ENCODE results near the gene PPBP.

PPBP gene, protein sequence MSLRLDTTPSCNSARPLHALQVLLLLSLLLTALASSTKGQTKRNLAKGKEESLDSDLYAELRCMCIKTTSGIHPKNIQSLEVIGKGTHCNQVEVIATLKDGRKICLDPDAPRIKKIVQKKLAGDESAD

DNA sequence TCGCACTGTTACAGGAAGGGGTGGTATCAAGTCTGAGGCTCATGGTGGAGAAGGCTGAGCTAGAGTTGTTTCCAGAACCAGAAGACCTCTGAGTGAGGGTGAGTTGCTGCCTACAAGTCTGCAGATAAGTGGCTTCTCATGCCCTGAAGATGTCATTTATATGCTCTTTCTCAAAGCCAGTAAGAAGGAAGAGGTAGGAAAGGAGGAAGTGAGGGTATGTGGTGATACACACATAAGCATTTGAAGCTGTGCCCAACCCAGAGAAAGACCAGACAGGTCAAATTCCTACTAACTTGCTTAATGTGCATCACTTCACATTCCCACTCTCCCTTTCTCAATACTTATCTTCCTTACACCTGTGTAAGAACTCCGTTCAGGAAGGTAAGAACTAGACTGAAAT is at the start of gene PPBP:
TSS of gene PPBP (minus strand) at position 130 of the 400 bp plus-strand sequence. CDS start at position 43, 87 bp downstream.
- TF ChIP-seq, protein P1, sequence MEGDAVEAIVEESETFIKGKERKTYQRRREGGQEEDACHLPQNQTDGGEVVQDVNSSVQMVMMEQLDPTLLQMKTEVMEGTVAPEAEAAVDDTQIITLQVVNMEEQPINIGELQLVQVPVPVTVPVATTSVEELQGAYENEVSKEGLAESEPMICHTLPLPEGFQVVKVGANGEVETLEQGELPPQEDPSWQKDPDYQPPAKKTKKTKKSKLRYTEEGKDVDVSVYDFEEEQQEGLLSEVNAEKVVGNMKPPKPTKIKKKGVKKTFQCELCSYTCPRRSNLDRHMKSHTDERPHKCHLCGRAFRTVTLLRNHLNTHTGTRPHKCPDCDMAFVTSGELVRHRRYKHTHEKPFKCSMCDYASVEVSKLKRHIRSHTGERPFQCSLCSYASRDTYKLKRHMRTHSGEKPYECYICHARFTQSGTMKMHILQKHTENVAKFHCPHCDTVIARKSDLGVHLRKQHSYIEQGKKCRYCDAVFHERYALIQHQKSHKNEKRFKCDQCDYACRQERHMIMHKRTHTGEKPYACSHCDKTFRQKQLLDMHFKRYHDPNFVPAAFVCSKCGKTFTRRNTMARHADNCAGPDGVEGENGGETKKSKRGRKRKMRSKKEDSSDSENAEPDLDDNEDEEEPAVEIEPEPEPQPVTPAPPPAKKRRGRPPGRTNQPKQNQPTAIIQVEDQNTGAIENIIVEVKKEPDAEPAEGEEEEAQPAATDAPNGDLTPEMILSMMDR (conservative IDR thresholded peaks at IDR 0.05), result no peak
- H3K27ac ChIP-seq, result no peak within 1 kb of the TSS

- TF ChIP-seq, protein P1 (conservative IDR thresholded peaks at IDR 0.05), result no peak
- no peak overlapping the region; the same call in 1 of the 2 replicates for H3K27ac ChIP-seq
These were observed 49.3 kb upstream of the PPBP start for GRCh38 chr4:74037076-74037955.

GRCh38 chr4:74033739-74034138 is 45.7 kb upstream of the PPBP start:
- TF ChIP-seq, protein P1 (conservative IDR thresholded peaks at IDR 0.05), result no peak
- no peak overlapping the region for H3K27ac ChIP-seq

DNA sequence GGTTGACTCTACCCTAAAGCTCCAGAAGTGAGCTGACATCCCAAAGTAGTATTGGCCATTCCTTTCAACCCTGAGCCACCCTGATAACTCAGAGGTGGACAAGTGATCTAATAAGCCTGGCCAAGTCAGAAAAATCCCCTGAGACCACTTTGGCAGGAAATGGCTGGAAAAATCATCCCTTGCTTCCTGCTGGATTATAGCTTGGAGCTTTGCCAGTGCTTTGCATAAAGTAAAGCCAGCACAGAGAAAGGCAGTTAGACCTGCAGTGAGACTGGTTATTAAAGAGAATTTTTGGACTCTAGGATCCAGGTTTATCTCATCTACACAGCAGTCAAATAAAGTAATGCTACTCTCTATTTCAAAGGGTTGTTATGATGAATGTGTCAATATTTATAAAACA is 44.1 kb upstream of the PPBP start:
- TF ChIP-seq, protein P1 (conservative IDR thresholded peaks at IDR 0.05), result no peak

GRCh38 chr4:74031576-74031975 is 43.6 kb upstream of the PPBP start:
- H3K27ac ChIP-seq, result no peak overlapping the region
- TF ChIP-seq, protein P1 (conservative IDR thresholded peaks at IDR 0.05), result no peak

More for the DNA sequence above, 44.1 kb upstream of the PPBP start:
- H3K27ac ChIP-seq, result no peak overlapping the region

- TF ChIP-seq, protein P1 (conservative IDR thresholded peaks at IDR 0.05), result no peak
- H3K27ac ChIP-seq, result no peak overlapping the region
These were observed 42.3 kb upstream of the PPBP start for GRCh38 chr4:74030285-74030684.

GRCh38 chr4:74028504-74028903 is 40.5 kb upstream of the PPBP start:
- TF ChIP-seq, protein P1 (conservative IDR thresholded peaks at IDR 0.05), result no peak
- H3K27ac ChIP-seq, result no peak overlapping the region
